ENCODE measurements around the gene RHOH.

DNA sequence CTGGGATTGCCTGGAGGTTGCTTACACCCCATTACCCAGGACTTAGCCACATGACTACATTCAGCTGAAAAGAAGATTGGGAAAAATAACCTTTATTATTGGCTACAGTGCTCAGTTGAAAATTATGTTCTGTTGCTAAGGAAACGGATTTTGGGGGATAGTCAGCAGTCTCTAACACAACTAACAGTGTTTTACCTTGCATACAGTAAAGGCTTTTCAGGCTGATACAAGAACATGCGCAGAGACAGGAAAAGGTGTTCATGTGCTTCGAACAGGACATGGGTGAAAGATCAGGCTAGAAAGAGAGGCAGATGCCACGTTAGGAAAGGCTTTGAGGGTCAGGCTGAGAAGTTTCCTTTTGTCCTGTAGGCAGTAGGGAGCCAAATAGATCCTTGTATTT is 14.8 kb upstream of the RHOH start:
- no peak for TF ChIP-seq POLR2A (IDR thresholded peaks at IDR 0.05; ENCODE audit: low read length)
- no peak for TF ChIP-seq GATA1 (IDR thresholded peaks at IDR 0.05; ENCODE audit: low read depth, low read length)
